Spleen (tissue), 7 donors: ENCODE measurements around the gene UAP1.

Experiments used
- POLR2A ChIP-seq, 3 donors: fragments of 450-650 bp; IDR thresholded peaks; one replicate each; pipeline ENCODE4 v1.5.1; 2017; ENCODE audit warnings: antibody characterized with exemption in 3 of 3, mild to moderate bottlenecking in 1 of 3
- POLR2AphosphoS5 ChIP-seq, 3 donors: sonication (generic); formaldehyde crosslinking; IDR thresholded peaks; one replicate each; pipeline ENCODE4 v1.5.1; 2017; ENCODE audit warnings: antibody characterized with exemption in 3 of 3
- TF ChIP-seq, protein P1 (sequence below), 11 experiments: fragments of 200-600 bp in 7 of 11; fragments of 450-650 bp in 4 of 11; sonication (generic) in 4 of 11; IDR thresholded peaks in 8 of 11; conservative IDR thresholded peaks in 3 of 11; 1 replicate in 7 of 11; 2 replicates in 4 of 11; pipeline versions ENCODE4 v1.4.0 to v1.8.0; 2016 to 2021; ENCODE audit warnings: antibody characterized with exemption in 11 of 11, inconsistent platforms in 4 of 11, mild to moderate bottlenecking in 1 of 11
- donor health status: DM: no; HTN: no; CAD: no; lungs with moderate emphysema.
- donor health status: DM: no; HTN: no; CAD: no.
- donor health status: DM: no; HTN: no; CAD: no.

- TF ChIP-seq, protein P1, sequence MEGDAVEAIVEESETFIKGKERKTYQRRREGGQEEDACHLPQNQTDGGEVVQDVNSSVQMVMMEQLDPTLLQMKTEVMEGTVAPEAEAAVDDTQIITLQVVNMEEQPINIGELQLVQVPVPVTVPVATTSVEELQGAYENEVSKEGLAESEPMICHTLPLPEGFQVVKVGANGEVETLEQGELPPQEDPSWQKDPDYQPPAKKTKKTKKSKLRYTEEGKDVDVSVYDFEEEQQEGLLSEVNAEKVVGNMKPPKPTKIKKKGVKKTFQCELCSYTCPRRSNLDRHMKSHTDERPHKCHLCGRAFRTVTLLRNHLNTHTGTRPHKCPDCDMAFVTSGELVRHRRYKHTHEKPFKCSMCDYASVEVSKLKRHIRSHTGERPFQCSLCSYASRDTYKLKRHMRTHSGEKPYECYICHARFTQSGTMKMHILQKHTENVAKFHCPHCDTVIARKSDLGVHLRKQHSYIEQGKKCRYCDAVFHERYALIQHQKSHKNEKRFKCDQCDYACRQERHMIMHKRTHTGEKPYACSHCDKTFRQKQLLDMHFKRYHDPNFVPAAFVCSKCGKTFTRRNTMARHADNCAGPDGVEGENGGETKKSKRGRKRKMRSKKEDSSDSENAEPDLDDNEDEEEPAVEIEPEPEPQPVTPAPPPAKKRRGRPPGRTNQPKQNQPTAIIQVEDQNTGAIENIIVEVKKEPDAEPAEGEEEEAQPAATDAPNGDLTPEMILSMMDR (IDR thresholded peaks at IDR 0.05 in 8 of 11, conservative IDR thresholded peaks at IDR 0.05 in 3 of 11): no peak
- no peak for TF ChIP-seq POLR2AphosphoS5 (IDR thresholded peaks at IDR 0.05)
- no peak for TF ChIP-seq POLR2A (IDR thresholded peaks at IDR 0.05)
Measured at GRCh38 chr1:162645666-162646065, 84.1 kb downstream of the UAP1 start.
